HG03521 (cell line): ENCODE results near the gene PLB1.

Experiments used
- ATAC-seq: cut with Tn5 transposase; IDR thresholded peaks from one replicate; pipeline ENCODE4 v1.9.1; 2021; ENCODE audit warnings: mild to moderate bottlenecking, moderate library complexity; ENCODE audit not compliant: unreplicated experiment

PLB1 gene

DNA sequence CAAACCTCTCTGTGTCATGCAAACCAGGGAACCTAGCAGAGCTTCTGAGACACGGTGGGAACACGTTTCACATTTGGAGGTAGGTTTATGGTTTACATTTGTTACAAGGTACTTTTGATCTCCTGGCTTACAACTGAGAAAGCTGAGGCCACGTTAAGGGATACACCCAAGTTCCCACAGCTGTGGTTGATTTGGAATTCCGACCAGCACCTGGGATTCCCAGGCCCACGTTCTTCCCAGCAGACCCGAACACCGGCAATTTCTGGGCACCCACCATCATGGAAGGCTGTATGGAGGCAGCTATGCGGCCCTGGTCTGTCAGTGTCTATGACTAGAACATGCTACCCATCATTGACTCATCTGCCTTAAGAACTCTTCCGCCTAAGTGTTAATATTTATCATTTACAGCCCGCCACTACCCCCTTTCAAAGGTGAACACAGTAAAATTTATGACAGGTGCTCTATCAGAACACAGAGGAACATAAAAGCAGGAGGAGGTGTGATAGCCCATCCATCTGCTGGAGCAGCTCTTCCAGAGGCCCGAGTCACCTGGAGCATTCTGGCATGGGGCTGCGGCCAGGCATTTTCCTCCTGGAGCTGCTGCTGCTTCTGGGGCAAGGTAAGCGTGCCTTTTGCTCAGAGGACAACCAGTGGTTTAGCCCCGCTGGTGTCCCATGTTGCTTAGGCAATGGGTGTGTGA, at the start of gene PLB1:
Gene PLB1, plus strand, starts transcription at position 510 of the 700 bp plus-strand sequence. Its CDS starts 55 bp downstream, at position 565.
- no peak for ATAC-seq

DNA sequence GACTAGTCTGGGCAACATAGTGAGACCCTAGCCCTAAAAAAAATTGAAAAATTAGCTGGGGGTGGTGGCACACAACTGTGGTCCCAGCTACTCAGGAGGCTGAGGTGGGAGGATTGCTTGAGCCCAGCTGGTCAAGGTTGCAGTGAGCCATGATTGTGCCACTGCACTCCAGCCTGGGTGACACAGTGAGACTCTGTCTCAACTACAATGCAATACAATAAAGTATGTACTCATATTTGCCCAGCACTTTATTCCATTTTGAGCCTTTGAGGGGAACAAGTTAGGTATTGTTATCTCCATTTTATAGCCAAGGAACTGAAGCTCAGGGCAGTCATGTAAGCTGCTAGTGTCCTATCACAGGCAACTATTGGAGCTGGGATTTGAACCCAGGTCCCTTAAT, 49.3 kb upstream of the PLB1 start:
- ATAC-seq = no peak

DNA sequence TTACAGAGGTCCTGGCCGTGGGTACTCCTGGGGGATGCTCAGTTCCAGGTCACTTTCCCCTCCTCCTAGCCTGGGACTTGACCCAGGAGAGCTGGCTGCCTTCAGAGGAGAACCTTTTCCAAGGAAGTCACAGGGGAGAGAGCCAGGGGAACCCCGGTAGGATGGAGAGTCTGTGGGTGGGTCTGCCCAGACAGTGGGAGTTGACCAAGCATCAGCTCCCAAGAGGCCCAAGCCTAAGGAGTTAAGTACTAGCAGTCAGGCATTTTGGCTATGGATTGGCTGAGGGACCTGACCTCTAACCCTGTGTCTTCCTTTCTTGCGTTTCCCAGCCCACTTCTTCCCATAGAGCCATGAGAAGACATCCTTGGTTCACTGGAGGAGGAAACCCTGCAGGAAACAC, 48.8 kb upstream of the PLB1 start:
- ATAC-seq = no peak

- ATAC-seq = no peak
Measured at GRCh38 chr2:28447943-28448792, 47.7 kb upstream of the PLB1 start.

DNA sequence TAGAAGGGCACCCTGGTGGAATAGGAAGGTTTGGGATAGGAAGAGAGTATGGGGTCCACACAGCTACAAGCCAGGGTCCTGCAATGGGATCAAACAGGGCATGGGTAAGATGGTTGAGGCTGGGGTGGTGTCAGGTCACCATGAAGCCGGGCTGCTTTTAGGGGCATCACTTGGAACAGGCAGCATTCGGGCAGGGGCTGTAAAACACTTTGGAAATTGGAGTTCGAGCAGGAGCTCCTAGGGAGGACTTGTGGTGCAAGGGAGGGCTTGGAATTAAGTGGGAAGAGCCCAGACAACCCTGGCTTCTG, 47.1 kb upstream of the PLB1 start:
- no peak for ATAC-seq

- ATAC-seq = no peak
Measured at GRCh38 chr2:28449126-28449487, 46.8 kb upstream of the PLB1 start.

DNA sequence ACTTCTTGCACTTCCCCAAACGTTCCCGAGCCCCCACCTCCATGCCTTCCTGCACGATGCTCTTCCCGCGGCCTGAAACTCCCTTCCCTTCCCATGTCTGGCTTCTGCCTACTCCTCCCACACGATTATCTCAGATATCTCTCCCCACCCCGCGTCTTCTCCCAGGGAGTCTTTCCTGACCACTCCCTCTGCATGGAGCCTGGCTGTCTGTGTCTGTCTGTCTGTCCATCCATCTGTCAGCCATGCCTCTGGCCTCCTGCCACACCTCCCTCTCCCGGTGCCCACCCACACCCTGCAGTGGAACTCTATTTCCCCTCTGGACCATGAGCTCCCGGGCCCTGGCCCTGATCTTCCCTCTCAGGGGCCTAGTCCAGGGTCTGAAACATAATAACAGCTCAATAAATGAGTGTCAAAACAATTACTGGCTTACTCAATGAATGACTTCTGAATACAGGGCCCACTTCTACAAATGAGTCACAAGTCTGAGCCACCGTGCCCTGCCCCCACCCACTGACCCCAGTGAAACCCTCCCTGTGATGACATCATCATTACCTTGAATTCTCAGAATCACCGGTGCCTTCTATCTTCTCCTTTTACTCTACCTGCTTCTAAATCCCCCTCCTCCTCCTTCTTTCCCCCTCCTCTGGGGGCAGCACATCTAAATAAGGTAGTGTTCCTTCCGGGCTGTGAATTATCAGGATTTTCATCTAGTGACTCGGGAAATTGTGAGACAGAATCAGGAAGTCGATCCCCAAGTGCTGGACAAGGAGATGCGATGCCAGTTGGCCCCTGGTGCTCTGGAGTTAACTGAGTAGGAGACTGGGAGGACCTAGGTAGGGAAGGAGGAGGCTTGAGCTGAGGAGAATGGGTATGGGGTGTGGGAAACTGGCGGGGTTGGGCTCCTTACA, 46.1 kb upstream of the PLB1 start:
- no peak for ATAC-seq

DNA sequence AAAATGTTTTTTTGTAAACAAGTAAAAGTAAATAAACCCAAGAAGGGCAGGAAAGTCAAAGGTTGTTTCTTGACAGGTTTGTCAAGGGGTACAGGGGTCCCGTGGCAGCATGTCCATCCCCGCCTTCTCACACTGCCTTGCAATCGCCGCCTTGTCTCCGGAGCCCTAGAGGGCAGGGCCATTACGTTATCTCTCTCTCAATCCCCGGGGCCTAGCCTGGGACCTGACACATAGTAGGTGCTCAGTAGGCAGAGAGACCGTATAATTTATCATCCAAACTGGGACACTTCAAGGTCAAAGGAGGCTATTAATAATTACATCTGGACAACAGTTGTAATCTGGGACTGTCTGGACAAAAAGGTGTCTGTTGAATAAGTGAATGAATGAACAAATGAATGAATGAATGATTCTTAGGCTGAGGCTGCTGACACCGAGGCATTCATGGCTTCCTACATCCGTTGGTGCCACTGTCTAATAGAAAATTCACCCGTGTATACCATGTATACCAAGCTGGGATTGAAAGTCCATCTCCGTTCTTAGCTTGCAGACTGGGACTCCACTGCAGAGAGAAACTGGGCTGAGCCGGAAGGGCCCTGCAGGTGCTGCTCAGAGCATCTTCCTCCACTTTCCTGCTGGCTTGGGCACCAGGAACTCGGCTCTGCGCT, 44.8 kb upstream of the PLB1 start:
- ATAC-seq = no peak

GRCh38 chr2:28451793-28452533, 43.9 kb upstream of the PLB1 start:
- no peak for ATAC-seq

DNA sequence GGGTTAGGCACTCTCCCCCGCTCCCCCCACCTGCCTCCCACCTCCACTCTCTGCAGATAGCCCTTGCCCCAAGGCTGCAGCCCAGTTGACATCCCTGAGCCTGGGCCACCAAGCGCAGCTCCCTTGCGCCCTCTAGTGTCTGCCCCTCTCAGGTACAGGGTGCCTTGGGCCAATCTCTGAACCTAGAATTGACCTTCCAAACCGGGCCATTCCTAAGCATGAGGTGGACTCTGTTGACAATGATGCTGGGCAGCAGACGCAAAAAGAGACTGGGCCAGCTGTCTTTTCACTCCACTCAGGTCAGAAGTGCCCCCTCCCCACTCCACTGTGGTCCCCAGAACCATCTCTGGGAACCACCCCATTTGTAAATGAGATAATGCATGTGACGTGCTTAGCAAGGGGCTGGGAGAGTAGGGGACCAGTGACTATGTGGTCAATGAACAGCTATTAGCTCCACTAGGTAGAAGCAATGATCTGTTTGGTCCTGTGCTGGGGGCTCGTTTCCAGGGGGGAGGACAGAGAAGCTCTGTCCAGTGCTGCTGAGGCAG, 43.3 kb upstream of the PLB1 start:
- no peak for ATAC-seq

- ATAC-seq = no peak
Measured at GRCh38 chr2:28453396-28453795, 42.5 kb upstream of the PLB1 start.

DNA sequence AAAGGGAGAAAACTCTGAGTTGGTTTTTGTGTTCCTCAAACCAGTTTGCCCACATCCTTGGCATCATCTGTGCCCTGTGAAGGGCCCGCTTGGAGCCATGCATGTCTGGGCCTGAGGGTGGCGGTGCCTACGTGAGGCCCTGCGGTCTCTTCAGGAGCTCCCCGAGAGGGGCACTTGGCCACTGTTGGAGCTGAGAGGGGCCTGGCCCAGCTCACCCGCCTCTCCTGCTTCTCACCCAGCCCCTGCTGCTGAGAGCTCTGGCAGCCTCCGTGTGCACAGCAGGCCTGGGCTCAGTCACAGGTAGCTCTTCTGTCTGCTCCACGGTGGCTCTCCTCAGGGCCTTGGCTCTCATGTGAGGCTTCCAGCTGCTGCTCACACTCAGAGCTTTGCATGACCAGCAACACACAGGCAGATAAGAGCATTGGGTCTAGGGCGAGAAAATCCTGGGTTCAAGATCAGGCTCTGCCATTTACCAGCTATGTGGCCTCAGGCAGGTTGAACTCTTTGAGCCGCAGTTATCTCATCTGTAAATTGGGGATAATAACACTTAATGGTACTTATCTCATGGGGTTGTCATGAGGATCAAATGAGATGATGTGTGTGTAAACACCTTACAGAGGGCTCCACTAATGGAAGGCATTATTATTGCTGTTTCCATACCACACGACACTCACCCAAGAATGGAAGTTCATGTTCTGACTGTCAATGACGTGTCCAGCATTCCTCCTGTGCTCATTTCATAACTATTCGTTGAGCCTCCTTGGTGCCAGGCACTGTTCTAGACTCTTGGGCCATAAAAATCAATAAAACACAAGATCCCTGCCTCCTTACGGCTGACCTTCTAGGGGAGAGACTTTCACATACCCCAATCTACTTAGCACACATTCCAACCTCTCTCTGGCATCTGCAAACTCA, 41.6 kb upstream of the PLB1 start:
- ATAC-seq = no peak

DNA sequence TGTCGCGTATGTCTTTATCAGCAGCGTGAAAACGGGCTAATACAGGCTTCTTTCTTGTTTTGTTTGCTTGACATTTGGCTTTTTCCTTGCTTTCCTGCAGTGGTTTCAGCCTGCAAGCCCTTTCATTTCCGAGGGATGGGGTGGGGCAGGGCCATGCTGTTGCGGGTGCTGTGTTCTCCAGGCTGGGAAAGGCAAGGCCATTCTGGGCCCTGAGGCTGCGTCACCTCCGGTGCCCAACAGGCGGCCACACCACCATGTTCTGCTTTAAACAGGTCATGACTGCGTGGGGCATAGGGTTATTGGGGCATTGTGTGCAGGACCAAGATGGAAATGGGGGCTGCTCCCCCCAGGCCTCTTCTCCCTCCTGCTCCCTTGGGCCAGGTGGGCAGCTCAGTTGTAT, 38.6 kb upstream of the PLB1 start:
- ATAC-seq = no peak

DNA sequence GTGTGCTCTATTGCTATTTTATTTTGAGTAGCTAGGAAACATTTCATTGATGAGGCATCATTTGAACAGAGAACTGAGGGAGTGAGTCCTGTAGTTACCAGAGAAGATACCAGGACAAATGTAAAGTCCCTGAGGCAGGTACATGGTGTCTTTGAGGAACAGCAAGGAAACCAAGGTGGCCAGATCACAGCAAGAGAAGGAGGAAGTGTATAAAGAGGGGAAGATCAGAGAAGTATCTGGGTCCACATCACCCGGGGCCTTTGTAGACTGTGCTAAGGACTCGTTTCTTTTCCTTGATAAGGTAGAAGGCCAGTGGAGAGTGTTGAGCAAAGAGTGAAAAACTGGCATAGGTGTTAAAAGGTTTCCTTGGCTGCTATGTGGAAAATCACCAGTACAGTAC, 34.8 kb upstream of the PLB1 start:
- ATAC-seq = no peak

DNA sequence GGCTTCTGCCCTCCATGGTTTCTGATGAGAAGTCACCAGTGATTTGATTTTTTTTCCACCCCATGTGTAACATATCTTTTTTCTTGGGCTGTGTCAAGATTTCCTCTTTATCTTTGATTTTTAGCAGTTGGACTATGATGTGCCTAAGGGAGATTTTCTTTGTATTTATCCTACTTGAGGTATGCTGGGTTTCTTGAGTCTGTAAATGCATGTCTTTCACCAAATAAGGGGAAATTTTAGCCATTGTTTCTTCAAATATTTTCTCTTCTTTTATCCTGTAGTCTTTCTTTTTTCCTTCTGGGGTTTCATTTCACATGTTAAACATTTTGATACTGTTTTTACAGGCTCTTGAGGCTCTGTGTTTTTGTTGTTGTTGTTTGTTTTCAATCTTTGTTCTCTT, 33.7 kb upstream of the PLB1 start:
- ATAC-seq = no peak

DNA sequence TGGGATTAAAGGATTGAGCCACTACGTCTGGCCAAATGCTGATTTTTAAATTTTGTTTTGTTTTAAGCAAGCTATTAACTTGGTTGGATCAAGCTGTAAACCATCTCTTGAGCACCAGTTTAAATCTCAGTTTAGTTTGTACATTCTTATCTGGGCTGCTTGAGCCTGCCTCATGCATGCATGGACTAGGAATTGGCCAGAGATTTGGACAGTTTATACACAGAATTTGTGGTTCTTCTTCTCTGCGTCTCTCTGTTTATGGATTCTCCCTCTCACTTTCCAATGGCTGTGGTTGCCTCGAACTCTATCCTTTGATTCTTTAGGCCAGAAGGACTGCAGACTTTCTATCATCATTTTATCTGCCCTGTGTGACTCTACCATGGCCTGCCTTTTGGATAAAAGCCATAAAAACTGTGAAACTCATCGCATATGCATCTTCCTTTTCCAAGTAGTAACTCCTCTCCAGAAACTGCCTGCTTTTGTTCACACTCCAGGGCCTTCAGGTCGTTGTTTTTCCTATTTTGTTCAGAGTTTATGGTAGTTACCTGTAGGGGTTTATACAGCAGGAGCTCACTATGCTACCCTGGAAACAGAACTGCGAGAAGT, 32.5 kb upstream of the PLB1 start:
- ATAC-seq = no peak

DNA sequence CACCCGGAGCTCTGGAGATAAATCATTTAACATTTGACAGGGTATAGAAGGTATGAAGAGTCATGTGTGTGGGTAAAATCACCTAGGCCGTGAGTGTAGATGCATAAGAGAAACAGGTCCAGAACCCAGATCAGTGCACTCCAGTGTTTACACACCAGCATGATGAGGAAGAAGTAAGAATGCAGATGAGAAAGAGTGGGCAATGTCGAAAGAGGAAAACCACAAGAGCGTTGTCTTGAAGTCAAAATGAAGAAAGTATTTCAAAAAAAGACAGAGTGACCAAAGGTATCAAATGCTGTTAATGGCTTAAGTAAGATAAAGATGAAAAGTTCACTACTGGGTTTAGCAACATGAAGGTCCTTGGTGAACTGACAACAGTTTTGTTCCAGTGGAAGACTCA, 32.0 kb upstream of the PLB1 start:
- no peak for ATAC-seq

DNA sequence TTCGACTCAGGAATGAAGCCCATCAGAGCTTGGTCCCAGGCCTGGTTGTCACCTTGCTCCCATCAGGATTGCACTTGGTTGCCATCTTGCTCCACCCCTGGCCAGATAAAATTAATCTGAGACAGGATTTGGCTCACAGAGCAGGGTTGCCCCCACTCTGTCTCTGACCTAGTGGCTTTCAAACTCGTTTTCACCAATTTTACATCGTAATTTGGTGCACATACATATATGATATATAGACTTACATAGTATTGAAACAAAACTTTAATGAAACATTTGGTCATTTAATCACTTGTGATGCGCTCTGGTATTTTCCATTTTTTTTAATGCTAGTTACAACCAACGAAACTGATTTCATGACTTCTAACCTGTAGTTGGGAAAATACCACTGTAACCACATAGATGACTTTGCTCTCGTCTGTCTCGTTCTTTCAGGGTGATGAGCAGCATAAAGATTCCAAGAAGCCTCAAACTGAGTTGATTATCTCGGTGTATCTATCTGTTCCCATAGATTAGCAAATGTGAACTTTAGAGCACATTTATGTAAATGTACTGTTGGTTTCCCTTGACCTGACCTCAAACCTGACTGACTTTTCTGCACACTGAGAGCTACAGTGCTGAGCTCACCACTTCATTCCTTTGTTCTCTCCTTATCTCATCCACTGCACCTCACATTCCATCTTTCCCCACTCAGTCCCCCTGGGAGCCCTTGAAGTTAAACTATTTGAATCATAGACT, 30.5 kb upstream of the PLB1 start:
- no peak for ATAC-seq
